Activated CD8-positive, alpha-beta T cell treated with anti-CD3 and anti-CD28 coated beads, Interleukin-2, amount 10 ng/mL, durations not matched to agents 7 days and 5 days (primary cell): Measurements from ENCODE around the gene CYLD. TPM values are rescaled to one million over a fixed set of nuclear protein-coding genes. Genes with fewer than 3 reads are reported as not detected.

Experiments
- ATAC-seq: fragments of 150-1000 bp; cut with Tn5 transposase; one replicate; pipeline ENCODE4 v1.10.0; 2021; ENCODE audit warnings: moderate library complexity
- CTCF ChIA-PET: fragments of 350-600 bp; sonication (Branson Sonifier 250); formaldehyde crosslinking; loops from one replicate; lab custom pipeline; 2021; ENCODE audit warnings: antibody characterized with exemption; lab: Charles Lee
- POLR2A ChIA-PET: fragments of 350-600 bp; sonication (Branson Sonifier 250); formaldehyde crosslinking; loops from one replicate; lab custom pipeline; 2021; ENCODE audit warnings: antibody characterized with exemption; lab: Charles Lee
- DNase-seq: peaks from one replicate; pipeline ENCODE4 v3.0.0-alpha.2; 2020
- H3K27ac Mint-ChIP-seq: one replicate; pipeline ENCODE4 v1.8.0; 2021; ENCODE audit warnings: mild to moderate bottlenecking, mixed read lengths
- H3K27me3 Mint-ChIP-seq: one replicate; pipeline ENCODE4 v1.8.0; 2021; ENCODE audit warnings: low read depth, mixed read lengths
- H3K36me3 Mint-ChIP-seq: one replicate; pipeline ENCODE4 v1.8.0; 2021; ENCODE audit warnings: low read depth, mixed read lengths
- H3K4me1 Mint-ChIP-seq: one replicate; pipeline ENCODE4 v1.8.0; 2021; ENCODE audit warnings: low read depth, mixed read lengths
- H3K4me3 Mint-ChIP-seq: one replicate; pipeline ENCODE4 v1.8.0; 2021; ENCODE audit warnings: mild to moderate bottlenecking, mixed read lengths
- H3K9me3 Mint-ChIP-seq: one replicate; pipeline ENCODE4 v1.8.0; 2022; ENCODE audit warnings: mixed read lengths; ENCODE audit not compliant: insufficient read depth
- total RNA-seq, 2 experiments: library from RNA; stranded (reverse); gene quantifications; one replicate each; pipeline ENCODE4 v1.2.3, GENCODE V29; 2021

Gene CYLD
- total RNA-seq, 2 experiments from 2014 or later, result 116 to 129 TPM

DNA sequence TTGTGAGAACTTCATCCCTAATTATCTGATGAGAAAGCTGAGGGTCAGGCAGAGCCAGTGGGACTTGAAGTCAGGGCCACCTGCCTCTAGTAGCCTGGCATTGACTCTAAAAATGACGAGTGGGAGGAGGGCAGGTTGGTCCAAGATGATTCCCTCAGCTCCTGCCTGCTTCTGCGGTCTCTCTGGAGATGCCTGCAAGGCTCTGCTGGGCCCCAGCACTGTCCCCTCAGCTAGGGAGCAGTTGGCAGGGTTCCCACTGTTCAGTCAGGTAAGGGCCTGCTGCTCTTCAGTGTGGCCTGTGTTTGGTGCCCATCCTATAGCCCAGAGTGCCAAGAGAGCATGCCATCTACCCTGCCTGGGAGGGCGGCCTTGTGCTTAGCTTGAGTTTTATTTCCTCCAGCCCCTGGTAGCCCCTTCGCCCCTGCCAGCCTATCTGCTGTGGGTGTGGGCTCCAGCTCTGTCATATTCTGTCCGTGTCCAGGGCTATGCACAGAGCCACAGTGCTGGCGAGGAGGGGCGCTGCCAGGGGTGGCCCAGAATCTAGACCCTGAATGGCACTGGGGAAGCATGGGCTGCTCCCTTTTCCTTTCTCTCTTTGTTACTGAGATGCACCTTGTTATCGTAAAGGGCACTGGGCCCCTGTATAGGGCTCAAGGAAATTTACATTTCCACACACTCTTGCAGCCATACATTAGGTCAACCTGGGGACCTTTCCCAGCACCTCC is 68.5 kb downstream of the CYLD start:
- H3K27me3 Mint-ChIP-seq, result no peaks in the 10 kb centered on the region
- no peak for ATAC-seq
- H3K4me3 Mint-ChIP-seq, result no peak overlapping the region
- no peaks in the 10 kb centered on the region for H3K9me3 Mint-ChIP-seq
- no peaks in the 10 kb centered on the region for H3K36me3 Mint-ChIP-seq
- no peak overlapping the region for H3K27ac Mint-ChIP-seq
- CTCF ChIA-PET, result interaction anchor here (10.2 kb wide), 1 partner anchor 144 kb away, joined by 221 read pairs; no protein-coding TSS in a partner anchor
- DNase-seq, result no peak
- POLR2A ChIA-PET, result no interaction called here
- H3K4me1 Mint-ChIP-seq, result peaks cover 18% of the 10 kb centered on the region

DNA sequence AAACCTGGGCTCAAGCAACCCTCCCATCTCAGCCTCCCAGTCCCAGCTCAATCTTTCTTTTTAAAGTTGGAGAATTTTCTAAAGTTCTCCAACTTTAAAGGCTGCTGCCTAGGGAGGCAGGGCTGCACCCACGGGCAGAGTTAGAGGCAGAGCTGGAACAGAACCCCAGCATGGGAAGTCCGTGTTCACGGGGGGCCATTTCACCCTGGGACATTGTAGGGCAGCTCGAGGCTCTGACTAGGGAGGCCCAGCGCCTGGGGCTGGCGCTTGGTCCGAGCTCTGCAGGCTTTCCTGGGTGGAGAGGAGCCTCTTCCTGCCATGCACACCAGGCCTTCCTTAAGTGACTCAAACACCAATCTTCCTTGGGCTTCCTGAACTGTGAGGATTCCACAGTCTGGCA is 70.2 kb downstream of the CYLD start:
- ATAC-seq, result no peak
- H3K27ac Mint-ChIP-seq, result no peak overlapping the region

DNA sequence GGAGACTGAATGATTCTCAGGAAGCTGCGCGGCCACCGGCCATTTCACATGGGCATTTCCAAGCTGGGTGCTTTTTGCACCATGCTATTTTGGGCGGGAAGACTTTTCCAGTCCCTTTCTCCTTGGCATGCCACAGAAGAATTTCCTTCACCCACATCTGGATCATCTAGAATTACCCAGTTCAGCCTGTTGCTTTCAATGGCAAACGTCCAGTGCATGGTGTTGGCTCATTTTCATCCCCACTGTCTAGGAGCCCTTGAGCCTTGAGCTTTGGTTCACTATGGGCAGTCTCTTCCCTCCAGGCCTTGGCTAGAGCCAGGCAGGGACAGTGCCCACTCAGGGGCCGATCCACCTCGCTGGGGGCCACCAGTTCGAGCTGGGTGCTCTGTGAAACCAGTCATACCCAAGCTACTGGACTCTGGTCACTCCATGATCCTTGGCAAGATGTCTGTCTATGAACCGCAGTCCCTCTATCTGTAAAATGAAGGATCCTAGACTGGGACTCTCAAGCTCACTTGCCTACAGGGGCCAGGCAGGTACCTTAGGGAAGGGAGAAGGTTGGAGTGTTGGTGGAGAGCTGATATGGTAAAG is 71.1 kb downstream of the CYLD start:
- no peaks in the 10 kb centered on the region for H3K36me3 Mint-ChIP-seq
- no peaks in the 10 kb centered on the region for H3K9me3 Mint-ChIP-seq
- ATAC-seq (no peak), DNase-seq (peak; percentile 9)
- CTCF ChIA-PET, result interaction anchor here (1.5 kb wide), 1 partner anchor 146 kb away, joined by 4 read pairs; no protein-coding TSS in a partner anchor
- no peaks in the 10 kb centered on the region for H3K27me3 Mint-ChIP-seq
- POLR2A ChIA-PET, result interaction anchor here (0.6 kb wide), 1 partner anchor 72 kb away, joined by 3 read pairs; no protein-coding TSS in a partner anchor
- no peak overlapping the region for H3K27ac Mint-ChIP-seq
- H3K4me3 Mint-ChIP-seq, result no peak overlapping the region
- peaks cover 7% of the 10 kb centered on the region for H3K4me1 Mint-ChIP-seq

More for the DNA sequence above, 70.2 kb downstream of the CYLD start:
- Mint-ChIP-seq H3K9me3 (no peaks in the 10 kb centered on the region), H3K27me3 (no peaks in the 10 kb centered on the region), H3K4me3 (no peak overlapping the region), H3K4me1 (peaks cover 7% of the 10 kb centered on the region), H3K36me3 (no peaks in the 10 kb centered on the region)
- ChIA-PET POLR2A (no interaction called here), CTCF (interaction anchor here (0.6 to 1.5 kb wide), 3 partner anchors 140 to 147 kb away, joined by 3 to 4 read pairs (median 3); no protein-coding TSS in a partner anchor)
- peak; percentile 4 for DNase-seq

DNA sequence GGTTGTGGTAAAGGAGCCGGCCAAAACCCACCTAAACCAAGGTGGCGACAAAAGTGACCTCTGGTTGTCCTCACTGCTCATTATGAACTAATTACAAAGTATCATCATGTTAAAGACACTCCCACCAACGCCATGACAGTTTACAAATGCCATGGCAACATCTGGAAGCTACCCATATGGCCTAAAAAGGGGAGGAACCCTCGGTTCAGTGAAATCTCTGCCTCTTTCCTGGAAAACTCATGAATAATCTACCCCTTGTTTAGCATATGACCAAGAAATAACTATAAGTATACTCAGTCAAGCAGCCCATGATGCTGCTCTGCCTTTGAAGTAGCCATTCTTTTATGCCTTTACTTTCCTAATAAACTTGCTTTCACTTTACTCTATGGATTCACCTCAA is 72.2 kb downstream of the CYLD start:
- CTCF ChIA-PET, result interaction anchor here (2.0 kb wide), 1 partner anchor 7 kb away, joined by 16 read pairs; no protein-coding TSS in a partner anchor
- Mint-ChIP-seq H3K4me1 (peaks cover 4% of the 10 kb centered on the region), H3K27me3 (no peaks in the 10 kb centered on the region), H3K27ac (no peak overlapping the region), H3K4me3 (no peak overlapping the region), H3K9me3 (no peaks in the 10 kb centered on the region), H3K36me3 (no peaks in the 10 kb centered on the region)
- no peak for ATAC-seq
- no peak for DNase-seq
- POLR2A ChIA-PET, result no interaction called here

GRCh38 chr16:50814541-50814940 is 72.7 kb downstream of the CYLD start:
- no peaks in the 10 kb centered on the region for H3K36me3 Mint-ChIP-seq
- POLR2A ChIA-PET, result no interaction called here

DNA sequence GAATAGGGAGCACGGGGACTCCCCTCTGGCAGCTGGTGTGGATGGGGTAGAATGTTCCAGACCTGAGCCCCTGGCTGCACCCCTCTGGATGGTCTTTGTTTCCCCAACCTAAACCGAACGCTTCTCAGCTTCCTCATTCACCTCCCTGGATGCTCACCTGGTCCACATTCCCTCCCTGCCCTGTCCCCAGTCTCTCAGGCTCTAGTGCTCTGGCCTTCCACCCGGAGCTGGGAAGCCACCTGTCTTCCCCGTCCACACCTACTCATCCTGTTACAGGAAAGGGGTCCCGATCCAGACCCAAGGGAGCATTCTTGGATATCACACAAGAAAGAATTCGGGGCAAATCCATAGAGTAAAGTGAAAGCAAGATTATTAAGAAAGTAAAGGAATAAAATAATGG is 73.5 kb downstream of the CYLD start:
- no peaks in the 10 kb centered on the region for H3K27me3 Mint-ChIP-seq
- H3K27ac Mint-ChIP-seq, result no peak overlapping the region
- H3K4me1 Mint-ChIP-seq, result no peaks in the 10 kb centered on the region
- H3K4me3 Mint-ChIP-seq, result no peak overlapping the region
- ATAC-seq (no peak), DNase-seq (peak; percentile 17)
- ChIA-PET CTCF (interaction anchor here (0.7 to 2.0 kb wide), 2 partner anchors 9 to 148 kb away, joined by 3 to 16 read pairs; no protein-coding TSS in a partner anchor), POLR2A (no interaction called here)
- H3K9me3 Mint-ChIP-seq, result no peaks in the 10 kb centered on the region
- H3K36me3 Mint-ChIP-seq, result no peaks in the 10 kb centered on the region

More at GRCh38 chr16:50814541-50814940, 72.7 kb downstream of the CYLD start:
- no peak overlapping the region for H3K4me3 Mint-ChIP-seq
- no peaks in the 10 kb centered on the region for H3K4me1 Mint-ChIP-seq
- H3K27me3 Mint-ChIP-seq, result no peaks in the 10 kb centered on the region
- DNase-seq, result peak; percentile 4
- H3K9me3 Mint-ChIP-seq, result no peaks in the 10 kb centered on the region
- ATAC-seq, result no peak
- no peak overlapping the region for H3K27ac Mint-ChIP-seq
- CTCF ChIA-PET, result interaction anchor here (2.0 kb wide), 1 partner anchor 8 kb away, joined by 16 read pairs; no protein-coding TSS in a partner anchor

GRCh38 chr16:50816901-50817555 is 75.1 kb downstream of the CYLD start:
- ChIA-PET POLR2A (no interaction called here), CTCF (interaction anchor here (2.2 kb wide), 1 partner anchor 11 kb away, joined by 14 read pairs; no protein-coding TSS in a partner anchor)
- Mint-ChIP-seq H3K4me3 (no peak overlapping the region), H3K27me3 (no peaks in the 10 kb centered on the region), H3K9me3 (no peaks in the 10 kb centered on the region), H3K36me3 (no peaks in the 10 kb centered on the region), H3K27ac (no peak overlapping the region), H3K4me1 (no peaks in the 10 kb centered on the region)
- ATAC-seq (no peak), DNase-seq (no peak)

DNA sequence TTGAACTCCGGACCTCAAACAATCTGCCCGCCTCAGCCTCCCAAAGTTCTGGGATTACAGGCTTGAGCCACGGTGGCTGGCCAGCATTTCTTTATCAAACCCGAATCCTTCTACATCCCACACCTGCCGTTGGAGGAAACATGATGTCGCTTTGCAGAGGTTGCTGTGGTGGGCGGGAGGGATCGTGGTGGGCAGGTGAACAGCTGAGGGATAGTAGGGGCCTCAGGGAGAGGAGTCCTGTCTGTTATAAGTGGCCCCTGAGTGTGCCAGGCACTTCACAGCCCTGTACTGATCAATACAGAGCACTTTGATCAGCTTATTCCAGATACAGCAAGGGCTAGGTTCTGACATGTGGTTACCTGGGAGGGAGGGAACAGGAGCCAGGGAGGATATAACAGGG is 76.5 kb downstream of the CYLD start:
- ChIA-PET POLR2A (no interaction called here), CTCF (no interaction called here)
- no peaks in the 10 kb centered on the region for H3K9me3 Mint-ChIP-seq
- no peak overlapping the region for H3K27ac Mint-ChIP-seq
- H3K36me3 Mint-ChIP-seq, result no peaks in the 10 kb centered on the region
- ATAC-seq (no peak), DNase-seq (no peak)
- no peak overlapping the region for H3K4me3 Mint-ChIP-seq
- no peaks in the 10 kb centered on the region for H3K27me3 Mint-ChIP-seq
- H3K4me1 Mint-ChIP-seq, result no peaks in the 10 kb centered on the region

DNA sequence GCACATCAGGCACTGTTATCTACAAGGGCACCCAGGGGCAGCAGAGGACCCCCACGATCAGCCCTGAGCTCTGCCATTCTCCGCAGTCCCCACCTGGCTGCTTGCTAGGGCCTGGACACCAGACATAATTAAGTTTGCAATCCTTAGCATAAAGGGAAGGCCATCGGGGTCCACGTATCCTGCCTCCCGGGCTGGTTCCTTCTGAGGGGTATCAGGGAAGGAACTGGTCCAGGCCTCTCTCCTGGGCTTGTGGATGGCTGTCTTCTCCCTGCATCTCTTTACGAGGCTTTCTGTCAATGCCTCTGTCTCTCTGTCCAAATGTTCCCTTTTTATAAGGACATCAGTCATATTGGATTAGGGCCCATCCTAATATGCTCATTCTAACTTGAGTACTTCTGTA is 77.8 kb downstream of the CYLD start:
- H3K27ac Mint-ChIP-seq, result no peak overlapping the region
- ChIA-PET POLR2A (no interaction called here), CTCF (no interaction called here)
- H3K27me3 Mint-ChIP-seq, result peaks cover 9% of the 10 kb centered on the region
- no peak overlapping the region for H3K4me3 Mint-ChIP-seq
- DNase-seq (no peak), ATAC-seq (no peak)
- H3K9me3 Mint-ChIP-seq, result no peaks in the 10 kb centered on the region
- no peaks in the 10 kb centered on the region for H3K4me1 Mint-ChIP-seq
- no peaks in the 10 kb centered on the region for H3K36me3 Mint-ChIP-seq

- no peak overlapping the region for H3K4me3 Mint-ChIP-seq
- H3K27me3 Mint-ChIP-seq, result peaks cover 9% of the 10 kb centered on the region
- ATAC-seq, result no peak
- H3K4me1 Mint-ChIP-seq, result no peaks in the 10 kb centered on the region
- ChIA-PET POLR2A (interaction anchor here (0.6 kb wide), 1 partner anchor 16 kb away, joined by 3 read pairs; no protein-coding TSS in a partner anchor), CTCF (no interaction called here)
- no peak overlapping the region for H3K27ac Mint-ChIP-seq
- no peaks in the 10 kb centered on the region for H3K36me3 Mint-ChIP-seq
- no peaks in the 10 kb centered on the region for H3K9me3 Mint-ChIP-seq
- DNase-seq, result no peak
These were observed 78.3 kb downstream of the CYLD start for GRCh38 chr16:50820225-50820624.

DNA sequence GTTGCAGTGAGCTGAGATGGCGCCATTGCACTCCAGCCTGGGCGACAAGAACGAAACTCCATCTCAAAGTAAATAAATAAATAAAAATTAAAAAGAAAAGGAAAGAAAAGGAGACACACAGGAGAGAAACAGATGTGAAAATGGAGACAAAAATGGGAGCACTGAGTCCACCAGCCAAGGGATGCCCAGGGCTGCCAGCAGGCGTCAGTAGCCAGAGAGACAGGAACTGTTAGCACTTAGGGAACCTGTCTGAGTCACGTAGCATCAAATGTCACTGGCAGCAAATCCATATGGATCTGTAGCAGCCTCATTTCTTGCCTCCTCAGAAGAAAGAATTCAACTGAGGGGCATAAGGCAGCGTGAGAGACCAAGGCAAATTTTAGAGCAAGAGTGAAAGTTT is 79.7 kb downstream of the CYLD start:
- Mint-ChIP-seq H3K9me3 (no peaks in the 10 kb centered on the region), H3K27me3 (peaks cover 10% of the 10 kb centered on the region), H3K4me1 (no peaks in the 10 kb centered on the region), H3K4me3 (no peak overlapping the region), H3K27ac (no peak overlapping the region), H3K36me3 (no peaks in the 10 kb centered on the region)
- no peak for DNase-seq
- ChIA-PET CTCF (no interaction called here), POLR2A (no interaction called here)
- no peak for ATAC-seq
